NCI-H1436 (cell line): Measurements from ENCODE around the gene ZBED2.
"Not testable (repeated sequence)": the region's sequence is repeated elsewhere in the genome, so short reads cannot be mapped to it uniquely, and the experiment has no call there.

Experiments
- DNase-seq: peaks from one replicate; lab custom pipeline; 2025; lab: John Stamatoyannopoulos, UW

ZBED2 gene, protein sequence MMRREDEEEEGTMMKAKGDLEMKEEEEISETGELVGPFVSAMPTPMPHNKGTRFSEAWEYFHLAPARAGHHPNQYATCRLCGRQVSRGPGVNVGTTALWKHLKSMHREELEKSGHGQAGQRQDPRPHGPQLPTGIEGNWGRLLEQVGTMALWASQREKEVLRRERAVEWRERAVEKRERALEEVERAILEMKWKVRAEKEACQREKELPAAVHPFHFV

DNA sequence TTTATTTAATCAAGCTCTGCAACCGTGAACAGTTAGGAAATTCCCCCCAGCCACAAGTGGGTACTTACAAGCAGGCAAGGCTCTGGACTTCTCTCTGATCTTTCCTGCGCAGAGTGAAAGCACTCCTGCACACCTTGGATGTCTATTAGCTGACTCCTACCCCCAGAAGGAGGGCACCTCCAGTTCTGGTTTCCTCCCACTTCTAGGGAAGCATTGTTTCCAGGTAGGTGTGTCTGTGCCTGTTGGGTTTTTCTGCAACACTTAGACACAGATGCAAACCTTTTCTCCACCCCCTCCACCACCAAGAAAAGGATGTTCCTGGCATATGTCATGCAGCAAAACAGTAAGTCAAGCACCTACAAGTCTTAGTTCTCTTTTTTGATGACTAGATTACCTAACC lies at the start of gene ZBED2:
TSS of gene ZBED2 (minus strand) at position 115 of the 400 bp plus-strand sequence. CDS start 1,145 bp downstream, outside the sequence.
- no peak for DNase-seq

DNA sequence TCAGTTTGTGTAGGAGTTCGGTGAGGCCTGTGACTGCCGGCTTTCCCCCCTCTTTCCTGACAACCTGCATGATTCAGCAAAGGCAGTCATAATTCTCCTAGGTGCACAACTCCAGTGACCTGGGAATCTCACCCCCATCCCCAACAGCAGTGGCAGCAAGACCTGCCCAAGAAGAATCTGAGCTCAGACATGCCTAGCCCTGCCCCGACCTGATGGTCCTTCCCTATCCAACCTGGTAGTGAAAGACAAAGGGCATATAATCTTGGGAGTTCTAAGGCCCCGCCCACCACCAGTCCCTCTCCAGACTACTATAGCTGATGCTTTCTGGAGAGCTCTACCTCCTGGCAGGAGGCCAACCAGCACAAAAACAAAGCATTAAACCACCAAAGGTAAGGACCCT lies 44.2 kb upstream of the ZBED2 start:
- DNase-seq = no peak

DNA sequence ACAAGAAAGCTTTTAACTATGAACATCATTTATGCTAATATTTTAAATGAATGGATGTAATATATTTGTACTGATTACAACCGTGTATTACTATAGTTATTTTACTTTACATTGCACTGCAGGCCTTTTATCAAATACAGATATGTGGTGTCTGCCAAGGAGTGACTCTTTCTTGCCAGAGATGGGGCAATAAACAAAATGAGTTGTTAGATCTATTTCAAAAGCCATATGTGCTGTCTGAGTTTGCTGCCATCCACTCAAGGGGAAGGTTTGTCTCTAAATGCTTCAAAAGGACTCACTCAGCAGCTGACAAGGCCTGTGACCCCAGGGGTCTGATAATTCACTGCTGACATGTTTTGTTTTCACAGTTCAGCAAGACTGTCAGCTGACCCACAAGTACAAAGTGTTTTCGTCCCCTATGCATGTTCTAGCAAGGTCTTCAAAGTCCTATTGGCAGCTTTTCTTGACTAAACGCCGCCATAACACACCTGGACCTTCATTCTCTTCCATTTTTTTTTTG lies 41.3 kb upstream of the ZBED2 start:
- DNase-seq = no peak

DNA sequence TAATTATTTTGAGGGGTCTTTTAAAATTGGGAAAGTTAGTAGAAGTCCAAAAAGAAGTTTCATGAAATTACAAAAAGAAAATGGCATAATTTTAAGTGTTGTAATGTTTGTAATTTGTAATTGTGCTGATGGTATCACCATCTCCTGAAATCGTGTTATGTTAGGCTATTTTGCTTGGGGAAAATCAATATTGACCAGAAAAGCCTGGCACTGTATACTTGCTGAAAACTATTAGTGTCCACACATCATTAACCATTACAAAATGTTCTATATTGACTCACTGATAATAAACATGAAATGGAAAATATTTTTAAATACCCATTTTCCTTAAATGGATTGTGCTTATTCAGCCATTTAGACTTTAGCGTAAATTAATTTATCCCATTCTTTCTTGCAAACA lies 40.3 kb upstream of the ZBED2 start:
- no peak for DNase-seq

DNA sequence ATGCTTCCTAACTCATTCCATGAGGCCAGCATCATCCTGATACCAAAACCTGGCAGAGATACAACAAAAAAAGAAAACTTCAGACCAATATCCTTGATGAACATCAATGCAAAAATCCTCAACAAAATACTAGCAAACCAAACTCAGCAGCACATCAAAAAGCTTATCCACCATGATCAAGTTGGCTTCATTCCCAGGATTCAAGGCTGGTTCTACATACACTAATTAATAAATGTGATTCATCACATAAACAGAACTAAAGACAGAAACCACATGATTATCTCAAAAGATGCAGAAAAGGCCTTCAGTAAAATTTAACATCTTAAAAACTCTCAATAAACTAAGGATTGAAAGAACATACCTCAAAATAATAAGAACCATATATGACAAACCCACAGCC lies 35.5 kb upstream of the ZBED2 start:
- DNase-seq = not testable (repeated sequence)

DNA sequence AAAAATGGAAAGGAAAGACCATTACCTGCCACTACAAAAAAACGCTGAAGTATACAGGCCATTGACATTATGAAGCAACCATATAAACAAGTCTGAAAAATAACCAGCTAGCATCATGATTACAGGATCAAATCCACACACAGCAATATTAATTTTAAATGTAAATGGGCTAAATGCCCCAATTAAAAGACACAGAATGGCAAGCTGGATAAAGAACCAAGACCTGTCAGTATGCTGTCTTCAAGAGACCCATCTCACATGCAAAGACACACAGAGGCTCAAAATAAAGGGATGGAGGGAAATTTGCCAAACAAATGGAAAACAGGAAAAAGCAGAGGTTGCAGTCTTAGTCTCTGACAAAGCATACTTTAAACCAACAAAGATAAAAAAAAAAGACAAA lies 33.9 kb upstream of the ZBED2 start:
- not testable (repeated sequence) for DNase-seq

DNA sequence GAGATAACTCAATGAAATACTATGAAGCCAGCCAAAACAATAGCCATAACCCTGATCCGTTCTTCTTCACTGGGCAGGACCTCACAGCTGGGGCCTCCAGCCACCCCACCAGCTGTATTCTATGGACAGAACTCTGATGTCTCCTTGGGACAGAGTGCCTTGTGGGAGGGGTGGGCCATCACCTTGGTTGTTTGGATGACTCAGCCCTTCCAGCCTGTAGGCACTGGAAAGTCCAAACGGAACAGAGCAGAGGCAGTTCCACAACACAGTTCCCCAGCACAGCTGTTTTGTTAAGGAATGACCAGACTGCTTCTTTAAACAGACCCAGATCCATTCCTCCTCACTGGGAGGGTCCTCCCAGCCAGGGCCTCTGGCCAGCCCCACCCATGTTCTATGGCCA lies 31.9 kb upstream of the ZBED2 start:
- DNase-seq = no peak

DNA sequence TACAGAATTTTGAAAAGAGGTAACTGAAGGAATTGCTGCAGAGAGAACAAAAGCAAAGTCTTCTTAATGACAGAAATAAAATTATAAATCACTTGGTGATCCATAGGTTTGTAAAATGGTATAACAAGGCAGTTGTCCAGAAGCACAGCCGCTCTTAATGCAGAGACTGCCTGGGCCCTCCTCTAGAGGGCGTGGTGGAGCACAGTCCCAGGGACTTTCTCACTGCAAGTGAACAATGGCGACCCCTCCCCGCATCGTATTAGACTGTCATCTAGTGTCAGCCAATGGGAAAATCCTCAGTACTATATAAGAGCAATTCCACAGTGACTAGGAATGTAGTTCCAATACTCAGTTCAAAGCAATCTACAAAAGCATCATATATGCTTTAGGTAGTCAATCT lies 26.4 kb upstream of the ZBED2 start:
- peak; percentile 5 for DNase-seq

DNA sequence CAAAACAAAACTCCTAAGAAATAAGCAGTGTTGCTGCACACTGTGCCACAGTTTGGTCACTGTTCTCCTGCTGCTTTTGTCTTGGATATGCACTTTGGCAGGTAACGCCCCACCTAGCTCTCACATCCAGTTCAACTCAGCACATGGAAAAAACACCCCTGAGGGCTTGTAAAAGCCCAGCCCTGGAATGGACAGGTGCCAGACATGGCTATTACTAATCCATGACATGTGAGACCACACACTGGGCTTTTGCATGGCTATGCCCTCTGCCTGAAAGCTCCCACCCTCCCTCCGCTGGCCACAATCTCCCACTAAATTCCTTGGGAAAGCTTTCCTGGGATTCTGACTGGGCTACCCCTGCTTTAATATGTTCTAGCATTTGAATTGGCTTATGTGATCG lies 24.7 kb upstream of the ZBED2 start:
- DNase-seq = no peak

DNA sequence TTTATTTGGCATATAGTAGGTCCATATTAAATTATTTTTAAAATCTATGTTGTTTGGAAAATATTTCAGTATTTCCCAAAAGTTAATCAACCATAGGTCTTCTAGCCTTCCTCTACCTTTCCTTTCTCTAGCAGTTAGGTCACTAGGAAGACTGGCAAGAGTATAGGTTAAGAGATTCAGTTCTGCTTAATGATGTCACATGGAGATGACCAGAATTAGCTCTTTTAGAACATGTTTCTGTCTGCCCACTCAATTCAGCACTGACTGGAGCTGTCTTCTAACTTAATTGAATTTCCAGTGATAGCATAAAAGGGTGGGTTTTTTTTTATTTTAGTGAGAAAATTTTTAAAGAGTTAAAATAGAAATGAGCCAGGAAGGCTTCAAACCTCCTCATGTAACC lies 23.8 kb upstream of the ZBED2 start:
- no peak for DNase-seq

DNA sequence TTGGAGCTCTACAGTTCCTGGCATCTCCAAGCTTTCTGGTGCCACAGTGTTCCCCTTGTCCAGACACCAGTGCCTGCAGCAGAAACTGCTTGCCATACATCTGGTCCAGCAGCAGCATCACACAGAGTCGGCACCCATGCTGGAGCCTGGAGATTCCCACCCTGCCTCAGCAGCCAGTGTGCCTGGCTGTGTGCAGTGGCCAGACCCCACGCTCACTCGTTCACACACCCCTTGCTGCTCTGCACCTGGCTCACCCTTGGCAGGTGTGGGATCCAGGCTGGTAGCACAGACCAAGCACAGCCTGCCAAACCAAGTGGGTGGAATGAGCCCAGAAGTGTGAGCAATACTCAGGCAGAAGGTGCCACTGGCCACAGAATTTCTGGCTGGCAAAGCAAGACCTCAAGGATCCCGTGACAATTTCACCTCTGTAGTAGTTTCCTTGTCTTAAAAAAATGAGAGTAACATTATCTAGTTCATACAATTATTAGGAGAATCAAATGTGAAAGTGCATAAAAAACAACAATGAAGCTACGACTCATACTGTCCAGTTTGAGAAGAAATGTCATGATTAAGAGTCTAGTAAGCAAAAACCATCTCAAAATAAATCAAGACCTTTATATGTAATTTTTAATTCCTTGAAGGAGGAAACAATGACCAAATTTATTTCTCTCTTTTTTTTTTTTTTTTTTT lies 22.9 kb upstream of the ZBED2 start:
- no peak for DNase-seq

DNA sequence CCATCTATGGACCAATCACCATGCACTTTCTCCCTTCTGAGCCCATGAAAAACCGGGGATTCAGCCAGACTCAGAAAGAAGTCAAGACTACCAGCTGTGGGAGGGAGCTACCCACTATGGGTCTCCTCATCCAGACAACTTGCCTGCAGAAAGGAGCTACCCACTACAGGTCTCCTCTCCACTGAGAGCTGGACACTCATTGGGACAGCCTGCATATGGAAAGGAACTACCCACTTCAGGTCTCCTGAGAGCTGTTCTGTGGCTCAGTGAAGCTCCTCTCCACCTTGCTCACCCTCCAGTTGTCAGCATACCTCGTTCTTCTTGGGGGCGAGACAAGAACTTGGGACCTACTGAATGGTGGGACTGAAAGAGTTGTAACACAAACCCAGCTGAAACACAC lies 22.3 kb upstream of the ZBED2 start:
- no peak for DNase-seq

DNA sequence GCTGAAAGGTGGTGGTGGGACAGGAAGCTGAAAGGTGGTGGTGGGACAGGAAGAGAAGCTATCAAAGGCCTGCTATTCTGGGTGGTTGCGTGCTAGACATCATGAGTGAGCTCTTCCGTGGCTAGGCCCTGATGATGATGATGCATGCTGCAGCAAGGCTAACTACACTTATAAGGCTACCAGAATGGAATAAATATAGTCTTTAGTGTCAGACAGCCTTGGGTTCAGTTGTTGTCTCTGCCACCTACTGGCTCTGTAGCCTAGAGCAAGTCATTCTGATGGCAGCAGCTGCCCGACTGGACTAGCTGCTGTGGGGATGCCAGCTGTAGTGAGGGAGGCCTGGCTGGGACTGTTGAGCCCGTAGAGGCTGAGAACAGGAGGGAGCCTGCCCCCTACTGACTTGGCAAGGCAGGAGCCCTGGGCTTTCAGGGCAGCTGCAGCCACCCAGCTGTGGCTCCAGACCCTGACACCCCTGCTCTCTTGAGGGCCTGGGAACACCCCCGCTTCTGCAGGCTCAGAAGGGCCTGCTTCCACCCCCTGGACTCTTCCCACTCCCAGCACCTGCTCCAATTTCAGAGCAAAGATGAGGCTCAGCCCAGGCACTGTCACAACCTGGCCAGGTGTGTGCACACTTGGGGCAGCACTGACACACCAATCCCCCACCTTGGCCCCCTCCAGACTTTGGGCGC lies 21.4 kb upstream of the ZBED2 start:
- no peak for DNase-seq

DNA sequence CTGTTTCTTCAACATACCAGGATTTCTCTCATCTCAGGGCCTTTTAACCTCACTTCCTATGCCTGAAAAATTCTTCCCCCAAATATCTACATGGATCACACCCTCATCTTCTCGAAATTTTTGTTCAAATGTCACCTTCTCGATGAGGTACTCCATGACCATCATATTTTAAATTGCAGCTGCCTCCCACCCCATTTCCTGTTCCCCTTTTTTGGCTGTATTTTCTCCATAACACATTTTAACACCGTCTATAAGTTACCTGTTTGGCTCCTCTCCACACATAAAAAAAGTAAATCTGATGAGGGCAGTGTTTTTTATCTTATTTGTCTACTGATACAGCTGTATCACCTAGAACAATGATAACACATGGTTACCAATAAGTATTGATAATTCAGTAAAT lies 20.7 kb upstream of the ZBED2 start:
- DNase-seq = no peak

DNA sequence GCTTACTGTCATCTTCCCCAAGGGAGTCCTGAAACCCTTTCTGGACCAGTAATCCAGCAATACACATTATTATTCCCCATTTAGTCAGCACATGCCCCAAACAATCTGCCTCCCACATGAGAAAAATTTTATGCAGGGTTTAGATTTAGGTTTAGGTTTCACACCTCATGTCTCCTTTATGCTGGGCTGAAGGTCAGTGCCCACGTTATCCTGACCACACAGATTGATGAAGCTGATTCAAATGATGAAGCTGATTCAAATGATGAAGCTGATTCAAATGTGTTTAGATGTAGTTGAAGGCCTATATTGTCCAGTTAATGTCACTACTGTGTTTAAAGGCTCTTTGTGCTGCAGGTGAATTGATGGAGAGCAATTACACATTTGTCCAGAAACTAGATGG lies 18.1 kb upstream of the ZBED2 start:
- DNase-seq = no peak

DNA sequence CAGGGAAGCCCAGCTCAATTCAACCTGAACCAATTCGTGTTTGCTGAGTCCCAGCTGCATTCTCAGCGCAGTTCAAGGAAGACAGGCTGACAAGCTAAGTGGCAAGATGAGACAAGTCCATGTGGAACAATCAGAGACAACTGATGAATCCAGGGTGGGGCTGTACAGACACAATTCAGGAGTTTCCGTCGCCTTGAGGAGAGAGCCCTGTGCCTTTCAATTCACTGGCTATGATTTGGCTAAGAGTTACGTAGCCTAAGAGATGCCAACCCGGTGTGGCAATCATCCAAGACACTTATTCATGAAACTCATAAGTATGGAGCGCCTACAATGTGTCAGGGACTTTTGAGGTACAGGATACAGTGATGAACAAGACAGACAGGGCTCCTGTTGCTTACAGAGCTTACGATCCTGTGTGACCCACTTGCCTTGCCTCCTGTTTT lies 15.5 kb upstream of the ZBED2 start:
- DNase-seq = no peak

DNA sequence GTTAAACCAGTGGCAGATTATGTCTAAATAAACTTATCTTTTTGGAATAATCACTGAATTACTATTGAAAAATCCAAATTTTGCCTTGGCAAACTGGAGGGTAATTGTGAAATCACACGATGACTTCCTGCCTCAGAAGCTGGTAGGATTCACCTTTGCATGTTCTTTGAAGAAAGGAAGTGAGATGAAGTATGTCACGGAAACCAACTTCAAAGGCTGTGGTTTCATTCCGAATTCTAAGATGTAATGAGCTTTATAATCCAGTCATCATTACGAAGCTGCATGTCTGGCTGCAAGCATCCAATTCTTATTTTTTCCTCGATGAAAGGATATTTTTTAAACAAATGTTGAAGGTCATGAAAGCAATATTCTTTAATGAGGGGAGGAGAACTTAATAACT lies 15.0 kb upstream of the ZBED2 start:
- no peak for DNase-seq

DNA sequence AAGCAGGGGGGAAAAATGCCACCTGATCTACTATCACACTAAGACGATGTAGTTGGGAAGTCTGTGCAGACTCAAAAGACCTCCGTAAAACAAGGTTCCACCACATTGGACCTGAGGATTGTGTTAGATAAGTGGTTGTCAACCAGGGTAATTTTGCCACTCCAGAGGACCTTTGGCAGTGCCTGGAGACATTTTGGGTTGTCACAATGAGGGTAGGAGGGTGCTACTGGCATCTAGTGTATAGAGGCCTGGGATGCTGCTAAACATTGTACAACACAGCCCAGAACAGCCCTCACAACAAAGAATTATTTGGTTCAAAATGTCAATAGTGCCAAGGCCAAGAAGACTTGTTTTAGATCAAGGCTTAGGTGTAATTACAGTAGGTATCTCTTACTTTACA lies 14.6 kb upstream of the ZBED2 start:
- no peak for DNase-seq

DNA sequence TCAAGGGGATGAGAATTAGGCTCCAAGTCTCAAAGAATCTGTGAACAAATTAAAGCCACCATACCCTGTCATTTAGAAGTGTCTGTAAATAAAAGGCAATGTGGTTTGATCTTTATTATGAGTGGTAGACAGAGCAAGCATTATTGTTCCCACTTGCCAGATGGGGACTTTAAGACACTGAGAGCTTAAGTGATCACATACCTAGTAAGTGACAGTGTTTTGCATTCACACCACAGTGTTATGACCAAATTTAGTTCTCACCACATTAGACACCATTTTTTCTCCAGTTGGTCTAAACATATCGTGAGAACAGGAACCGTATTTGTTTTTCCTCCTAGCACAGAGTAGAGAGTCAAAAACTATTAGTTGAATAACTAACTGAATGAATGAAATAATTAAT lies 13.2 kb upstream of the ZBED2 start:
- no peak for DNase-seq

DNA sequence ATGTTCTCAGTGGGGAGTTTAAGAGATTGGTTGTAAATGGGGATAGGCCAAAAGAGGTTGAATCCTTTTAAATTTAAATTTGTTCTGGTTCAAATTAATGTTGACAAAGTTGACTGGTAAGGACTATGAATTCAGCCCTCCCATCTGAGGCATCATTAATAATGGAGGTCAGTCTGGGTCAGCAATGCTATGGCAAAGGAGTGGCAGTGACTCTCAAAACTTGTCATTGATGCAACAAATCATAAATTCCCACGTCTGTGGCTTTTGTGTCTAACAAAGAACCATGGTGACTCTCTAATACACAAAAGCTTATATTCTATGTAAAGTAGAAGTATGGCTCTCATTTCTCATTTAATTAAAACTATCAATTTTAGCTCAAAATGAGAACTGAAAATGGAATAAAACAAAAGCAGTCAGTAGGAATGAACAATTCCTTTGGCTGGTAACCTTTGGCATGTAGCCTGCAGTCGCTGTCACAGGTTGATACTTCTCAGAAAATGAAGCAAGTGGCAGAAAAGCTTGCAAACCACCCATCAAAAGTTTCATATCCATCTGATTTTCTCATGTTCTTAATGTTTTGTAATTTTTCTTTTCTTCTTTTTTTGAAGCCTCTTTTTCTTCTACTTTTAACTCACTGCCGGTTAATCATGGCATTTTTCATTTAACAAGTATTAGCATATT lies 12.2 kb upstream of the ZBED2 start:
- no peak for DNase-seq

DNA sequence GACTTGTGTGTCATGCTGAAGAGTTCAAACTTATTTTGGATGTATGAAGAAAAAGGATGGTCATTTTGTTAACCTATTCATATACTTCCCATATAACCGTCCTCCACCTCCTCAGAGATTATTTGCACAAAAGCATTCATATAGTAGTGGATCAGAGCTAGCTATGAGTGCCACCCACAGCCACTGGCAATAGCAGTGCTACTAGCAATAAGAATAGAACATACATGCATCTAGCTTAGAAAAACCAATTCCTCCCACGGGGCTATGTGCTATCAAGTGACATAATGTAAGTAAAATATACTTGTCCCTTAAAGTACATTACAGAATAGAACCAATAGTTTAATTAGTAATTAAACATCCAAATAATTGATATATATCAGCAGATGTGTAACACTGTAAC lies 10.3 kb upstream of the ZBED2 start:
- DNase-seq = no peak

DNA sequence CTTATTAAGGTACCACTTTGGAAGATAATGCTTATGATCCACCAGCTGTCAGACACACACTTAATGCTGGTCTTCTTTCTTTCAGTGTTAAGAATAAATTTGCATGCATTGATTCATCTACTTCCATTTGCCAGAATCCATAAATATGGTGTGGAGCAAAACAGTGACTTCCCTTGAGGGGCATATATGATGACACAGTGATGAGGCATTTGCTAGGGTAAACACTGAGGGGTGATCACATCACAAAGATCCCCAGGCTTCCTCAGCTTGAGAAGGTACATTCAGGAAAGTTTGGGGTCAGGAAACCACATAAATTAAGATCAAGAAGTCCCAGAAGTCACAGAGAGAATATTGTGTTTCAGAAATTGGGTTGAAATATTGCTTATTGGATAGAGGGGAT lies 9.9 kb upstream of the ZBED2 start:
- DNase-seq = no peak

DNA sequence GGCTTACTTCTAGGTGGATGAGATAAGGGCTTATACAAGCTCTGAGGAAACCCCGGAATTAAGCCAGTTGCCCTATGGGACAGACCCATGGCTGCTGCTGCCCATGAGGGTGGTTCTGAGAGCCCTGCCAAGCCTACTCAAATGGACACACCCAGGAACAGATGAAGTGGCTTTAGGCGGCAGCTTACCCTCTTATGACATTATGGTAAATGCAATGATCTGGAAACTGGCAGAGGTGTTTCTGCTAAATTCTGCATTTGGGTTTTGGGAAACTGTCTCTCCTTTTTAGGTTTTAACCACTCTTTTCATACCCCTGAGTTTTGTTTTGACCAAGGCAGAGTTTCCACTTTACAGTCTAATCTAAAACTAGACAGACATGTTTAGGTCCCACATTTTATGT lies 9.0 kb upstream of the ZBED2 start:
- no peak for DNase-seq
